Tibial nerve (tissue), 4 donors: ENCODE data around the gene MAOA. TPM values are rescaled to one million over a fixed set of nuclear protein-coding genes. Genes with fewer than 3 reads are reported as not detected.

Source experiments
- DNase-seq, 2 donors: peaks; one replicate each; pipeline ENCODE4 v3.0.0-alpha.2; 2019; ENCODE audit warnings: low spot score in 2 of 2
- H3K27ac ChIP-seq, 4 donors: fragments of 200-600 bp; sonication (generic) in 3 of 4; one replicate each; pipeline ENCODE4 v1.5.1; 2017 to 2019; ENCODE audit warnings: mild to moderate bottlenecking in 1 of 4
- H3K27me3 ChIP-seq, 2 donors: fragments of 200-600 bp; sonication (generic) in 1 of 2; one replicate each; pipeline versions ENCODE4 v1.5.1 to v1.6.0; 2017 to 2019
- H3K36me3 ChIP-seq, 3 donors: fragments of 200-600 bp; sonication (generic); one replicate each; pipeline ENCODE4 v1.5.1; 2018 to 2019
- H3K4me1 ChIP-seq, 4 donors: fragments of 200-600 bp; sonication (generic) in 3 of 4; one replicate each; pipeline ENCODE4 v1.5.1; 2017 to 2019
- H3K4me3 ChIP-seq, 4 donors: fragments of 200-600 bp; sonication (generic) in 3 of 4; one replicate each; pipeline ENCODE4 v1.5.1; 2017 to 2019; ENCODE audit warnings: mild to moderate bottlenecking in 1 of 4, moderate library complexity in 1 of 4
- H3K9me3 ChIP-seq, 4 donors: fragments of 200-600 bp; sonication (generic) in 3 of 4; one replicate each; pipeline ENCODE4 v1.5.1; 2017 to 2019
- CTCF ChIP-seq, 5 experiments: fragments of 200-600 bp in 3 of 5; fragments of 450-650 bp in 2 of 5; sonication (generic) in 3 of 5; IDR thresholded peaks; one replicate each; pipeline ENCODE4 v1.5.1; 2016 to 2019; ENCODE audit warnings: antibody characterized with exemption in 5 of 5, mild to moderate bottlenecking in 3 of 5, moderate library complexity in 2 of 5
- EP300 ChIP-seq, 2 donors: sonication (generic); formaldehyde crosslinking; IDR thresholded peaks; one replicate each; pipeline ENCODE4 v1.6.1; 2017; ENCODE audit warnings: antibody characterized with exemption in 2 of 2, mild to moderate bottlenecking in 1 of 2
- POLR2A ChIP-seq, 2 donors: fragments of 450-650 bp; IDR thresholded peaks; one replicate each; pipeline ENCODE4 v1.6.1; 2017; ENCODE audit warnings: antibody characterized with exemption in 2 of 2, mild to moderate bottlenecking in 2 of 2, moderate library complexity in 2 of 2
- WGBS, 2 donors: methylation state at CpG; one replicate each; pipeline ENCODE4 v1.1.5; 2018; 5-methylcytosine and 5-hydroxymethylcytosine counted together
- total RNA-seq, 4 donors: library from RNA; depleted of rRNA; stranded (reverse); fragments of >200 nt; gene quantifications; one replicate each; pipeline ENCODE4 v1.1.0, GENCODE V29; 2016

Gene MAOA
- total RNA-seq, 4 donors from 2014 or later: 96.3 to 168 (median 120) TPM

GRCh38 chrX:43728966-43729365 lies 72.9 kb downstream of the MAOA start:
- no peaks in the 10 kb centered on the region for H3K27me3 ChIP-seq
- 90 to 91% methylated on average over 1 of the region's 1 CpG for whole genome bisulfite sequencing, 2 donors
- DNase-seq: no peak
- H3K27ac ChIP-seq: no peak overlapping the region
- H3K36me3 ChIP-seq: peaks cover 0 to 4% (median 0%) of the 10 kb centered on the region in 3 donors
- H3K4me3 ChIP-seq: no peak overlapping the region
- H3K9me3 ChIP-seq: no peaks in the 10 kb centered on the region
- no peak for TF ChIP-seq POLR2A (IDR thresholded peaks at IDR 0.05)
- TF ChIP-seq EP300 (IDR thresholded peaks at IDR 0.05): no peak
- no peaks in the 10 kb centered on the region for H3K4me1 ChIP-seq

GRCh38 chrX:43731086-43731485 lies 75.0 kb downstream of the MAOA start:
- 85 to 89% methylated on average over 7 of the region's 7 CpGs for WGBS, 2 donors
- no peak for TF ChIP-seq CTCF (IDR thresholded peaks at IDR 0.05)
- TF ChIP-seq POLR2A (IDR thresholded peaks at IDR 0.05): no peak
- no peak for TF ChIP-seq EP300 (IDR thresholded peaks at IDR 0.05)
- H3K4me3 ChIP-seq: no peak overlapping the region
- H3K4me1 ChIP-seq: no peaks in the 10 kb centered on the region
- no peaks in the 10 kb centered on the region for H3K27me3 ChIP-seq
- DNase-seq: no peak
- peaks cover 0 to 4% (median 0%) of the 10 kb centered on the region in 3 donors for H3K36me3 ChIP-seq
- H3K27ac ChIP-seq: no peak overlapping the region
- H3K9me3 ChIP-seq: no peaks in the 10 kb centered on the region

GRCh38 chrX:43733699-43734098 lies 77.6 kb downstream of the MAOA start:
- Histone ChIP-seq H3K27me3 (no peaks in the 10 kb centered on the region), H3K9me3 (no peaks in the 10 kb centered on the region), H3K27ac (no peak overlapping the region), H3K4me3 (no peak overlapping the region), H3K36me3 (peaks cover 0 to 4% (median 0%) of the 10 kb centered on the region in 3 donors), H3K4me1 (no peaks in the 10 kb centered on the region)
- TF ChIP-seq POLR2A (IDR thresholded peaks at IDR 0.05) (no peak), EP300 (IDR thresholded peaks at IDR 0.05) (no peak), CTCF (IDR thresholded peaks at IDR 0.05) (no peak)
- DNase-seq: no peak
- WGBS, 2 donors: 96 to 100% methylated on average over 1 of the region's 1 CpG

- 46 to 89% methylated on average over 1 of the region's 1 CpG for WGBS, 2 donors
- H3K27ac ChIP-seq: no peak overlapping the region
- no peak overlapping the region for H3K4me3 ChIP-seq
- TF ChIP-seq CTCF (IDR thresholded peaks at IDR 0.05) (no peak), EP300 (IDR thresholded peaks at IDR 0.05) (no peak)
- H3K9me3 ChIP-seq: no peaks in the 10 kb centered on the region
- H3K27me3 ChIP-seq: no peaks in the 10 kb centered on the region
- H3K4me1 ChIP-seq: no peaks in the 10 kb centered on the region
- no peak for DNase-seq
- peaks cover 0 to 4% (median 0%) of the 10 kb centered on the region in 3 donors for H3K36me3 ChIP-seq
These were observed 78.3 kb downstream of the MAOA start for GRCh38 chrX:43734444-43734843.

- no peak overlapping the region for H3K27ac ChIP-seq
- H3K4me3 ChIP-seq: no peak overlapping the region
- no peaks in the 10 kb centered on the region for H3K9me3 ChIP-seq
- WGBS, 2 donors: 68 to 86% methylated on average over 5 to 6 of the region's 6 CpGs
- peaks cover 0 to 4% (median 0%) of the 10 kb centered on the region in 3 donors for H3K36me3 ChIP-seq
- no peak for DNase-seq
- no peaks in the 10 kb centered on the region for H3K4me1 ChIP-seq
- no peaks in the 10 kb centered on the region for H3K27me3 ChIP-seq
- TF ChIP-seq POLR2A (IDR thresholded peaks at IDR 0.05) (no peak), CTCF (IDR thresholded peaks at IDR 0.05) (no peak), EP300 (IDR thresholded peaks at IDR 0.05) (no peak)
These were observed 79.4 kb downstream of the MAOA start for GRCh38 chrX:43735534-43735933.

- no peak for DNase-seq
- H3K4me1 ChIP-seq: no peaks in the 10 kb centered on the region
- H3K4me3 ChIP-seq: no peak overlapping the region
- no peak for TF ChIP-seq CTCF (IDR thresholded peaks at IDR 0.05)
- TF ChIP-seq EP300 (IDR thresholded peaks at IDR 0.05): no peak
- no peak overlapping the region for H3K27ac ChIP-seq
- H3K36me3 ChIP-seq: peaks cover 0 to 4% (median 0%) of the 10 kb centered on the region in 3 donors
- 67 to 71% methylated on average over 3 of the region's 3 CpGs for WGBS, 2 donors
- H3K9me3 ChIP-seq: no peaks in the 10 kb centered on the region
- no peaks in the 10 kb centered on the region for H3K27me3 ChIP-seq
These were observed 79.9 kb downstream of the MAOA start for GRCh38 chrX:43735957-43736356.
